GM21737 (cell line): ENCODE measurements around the gene LYSET.
"Not testable (repeated sequence)": the region's sequence is repeated elsewhere in the genome, so short reads cannot be mapped to it uniquely, and the experiment has no call there.

Source experiments
- ATAC-seq: cut with Tn5 transposase; IDR thresholded peaks from one replicate; pipeline ENCODE4 v1.9.1; 2021; ENCODE audit warnings: mild to moderate bottlenecking, moderate library complexity; ENCODE audit not compliant: unreplicated experiment

Gene LYSET

GRCh38 chr14:93214598-93214997 is 29.5 kb downstream of the LYSET start:
- ATAC-seq, result no peak

GRCh38 chr14:93219103-93219726 is 34.1 kb downstream of the LYSET start:
- ATAC-seq, result no peak

GRCh38 chr14:93220509-93220908 is 35.4 kb downstream of the LYSET start:
- ATAC-seq, result no peak

- no peak for ATAC-seq
These were observed 38.4 kb downstream of the LYSET start for GRCh38 chr14:93223565-93223964.

GRCh38 chr14:93228550-93228949 is 43.4 kb downstream of the LYSET start:
- ATAC-seq, result no peak

GRCh38 chr14:93230539-93230938 is 45.4 kb downstream of the LYSET start:
- ATAC-seq, result no peak

GRCh38 chr14:93231129-93231979 is 46.2 kb downstream of the LYSET start:
- ATAC-seq, result no peak

GRCh38 chr14:93232159-93232558 is 47.0 kb downstream of the LYSET start:
- no peak for ATAC-seq

- ATAC-seq, result not testable (repeated sequence)
These were observed 48.0 kb downstream of the LYSET start for GRCh38 chr14:93233078-93233477.

GRCh38 chr14:93234798-93235197 is 49.7 kb downstream of the LYSET start:
- no peak for ATAC-seq
